Measurements from ENCODE around the gene LSM14A. TPM values are rescaled to one million over a fixed set of nuclear protein-coding genes. Genes with fewer than 3 reads are reported as not detected.

Gene LSM14A
- total and polyA plus RNA-seq, 4 donors = 12.6 to 133 (median 48.0) TPM

- Histone ChIP-seq H3K9me3 (ENCODE audit: control insufficient read depth in 4 of 4, low read length in 3 of 4) (no peaks in the 10 kb centered on the region), H3K9ac (ENCODE audit: low read depth in 1 of 2, low read length in 2 of 2) (no peak overlapping the region), H3K27ac (ENCODE audit: low read depth in 1 of 2, low read length in 2 of 2) (no peak overlapping the region), H3K4me1 (ENCODE audit: control insufficient read depth in 4 of 4, insufficient read depth in 4 of 4, low read length in 3 of 4) (no peaks in the 10 kb centered on the region), H3K27me3 (ENCODE audit: control insufficient read depth in 4 of 4, insufficient read depth in 4 of 4, low read length in 3 of 4) (no peaks in the 10 kb centered on the region), H3K36me3 (ENCODE audit: control insufficient read depth in 4 of 4, insufficient read depth in 3 of 4, low read depth in 1 of 4, low read length in 3 of 4) (no peaks in the 10 kb centered on the region), H3K4me3 (ENCODE audit: low read depth in 1 of 3, low read length in 3 of 3) (no peak overlapping the region)
- 14% methylated on average over 7 of the region's 7 CpGs for WGBS
- peak; percentile 54 for DNase-seq (ENCODE audit: low spot score)
- peak; percentile 86 for TF ChIP-seq CTCF (IDR thresholded peaks at IDR 0.05; ENCODE audit: low read depth, low read length, missing input control)
- TF ChIP-seq HNF4A (conservative IDR thresholded peaks at IDR 0.05) = no peak
- no peak for TF ChIP-seq HNF4G (IDR thresholded peaks at IDR 0.05)
- TF ChIP-seq RXRA (IDR thresholded peaks at IDR 0.05) = no peak
- TF ChIP-seq RAD21 (IDR thresholded peaks at IDR 0.05) = peak; percentile 92 to 94
Observed at GRCh38 chr19:34145741-34146202, 26.5 kb upstream of the LSM14A start.

GRCh38 chr19:34148658-34149185 is 23.6 kb upstream of the LSM14A start:
- no peaks in the 10 kb centered on the region for H3K27me3 ChIP-seq (ENCODE audit: control insufficient read depth in 4 of 4, insufficient read depth in 4 of 4, low read length in 3 of 4)
- no peak overlapping the region for H3K9ac ChIP-seq (ENCODE audit: low read depth in 1 of 2, low read length in 2 of 2)
- no peak for DNase-seq (ENCODE audit: low spot score)
- H3K27ac ChIP-seq (ENCODE audit: low read depth in 1 of 2, low read length in 2 of 2) = no peak overlapping the region
- H3K36me3 ChIP-seq (ENCODE audit: control insufficient read depth in 4 of 4, insufficient read depth in 3 of 4, low read depth in 1 of 4, low read length in 3 of 4) = no peaks in the 10 kb centered on the region
- TF ChIP-seq JUND (IDR thresholded peaks at IDR 0.05) (no peak), RAD21 (IDR thresholded peaks at IDR 0.05) (no peak), ZBTB33 (IDR thresholded peaks at IDR 0.05) (no peak), TAF1 (conservative IDR thresholded peaks at IDR 0.05) (no peak), HNF4A (conservative IDR thresholded peaks at IDR 0.05) (no peak), ATF3 (IDR thresholded peaks at IDR 0.05) (no peak), HNF4G (IDR thresholded peaks at IDR 0.05) (no peak), MAX (IDR thresholded peaks at IDR 0.05) (no peak), RXRA (IDR thresholded peaks at IDR 0.05) (no peak), REST (IDR thresholded peaks at IDR 0.05) (no peak), NR2F2 (IDR thresholded peaks at IDR 0.05) (no peak), CTCF (IDR thresholded peaks at IDR 0.05; ENCODE audit: low read depth, low read length, missing input control) (no peak), FOXA1 (IDR thresholded peaks at IDR 0.05) (no peak), FOXA2 (IDR thresholded peaks at IDR 0.05) (no peak), GABPA (IDR thresholded peaks at IDR 0.05 in 1 of 2, conservative IDR thresholded peaks at IDR 0.05 in 1 of 2) (no peak), SP1 (IDR thresholded peaks at IDR 0.05) (no peak), EGR1 (IDR thresholded peaks at IDR 0.05; ENCODE audit: low read depth in 2 of 2) (no peak), YY1 (IDR thresholded peaks at IDR 0.05) (no peak)
- 92% methylated on average over 9 of the region's 9 CpGs for WGBS
- no peaks in the 10 kb centered on the region for H3K4me1 ChIP-seq (ENCODE audit: control insufficient read depth in 4 of 4, insufficient read depth in 4 of 4, low read length in 3 of 4)
- H3K9me3 ChIP-seq (ENCODE audit: control insufficient read depth in 4 of 4, low read length in 3 of 4) = no peaks in the 10 kb centered on the region
- no peak overlapping the region for H3K4me3 ChIP-seq (ENCODE audit: low read depth in 1 of 3, low read length in 3 of 3)
